ENCODE results near the gene TNRC6C.

TNRC6C gene

DNA sequence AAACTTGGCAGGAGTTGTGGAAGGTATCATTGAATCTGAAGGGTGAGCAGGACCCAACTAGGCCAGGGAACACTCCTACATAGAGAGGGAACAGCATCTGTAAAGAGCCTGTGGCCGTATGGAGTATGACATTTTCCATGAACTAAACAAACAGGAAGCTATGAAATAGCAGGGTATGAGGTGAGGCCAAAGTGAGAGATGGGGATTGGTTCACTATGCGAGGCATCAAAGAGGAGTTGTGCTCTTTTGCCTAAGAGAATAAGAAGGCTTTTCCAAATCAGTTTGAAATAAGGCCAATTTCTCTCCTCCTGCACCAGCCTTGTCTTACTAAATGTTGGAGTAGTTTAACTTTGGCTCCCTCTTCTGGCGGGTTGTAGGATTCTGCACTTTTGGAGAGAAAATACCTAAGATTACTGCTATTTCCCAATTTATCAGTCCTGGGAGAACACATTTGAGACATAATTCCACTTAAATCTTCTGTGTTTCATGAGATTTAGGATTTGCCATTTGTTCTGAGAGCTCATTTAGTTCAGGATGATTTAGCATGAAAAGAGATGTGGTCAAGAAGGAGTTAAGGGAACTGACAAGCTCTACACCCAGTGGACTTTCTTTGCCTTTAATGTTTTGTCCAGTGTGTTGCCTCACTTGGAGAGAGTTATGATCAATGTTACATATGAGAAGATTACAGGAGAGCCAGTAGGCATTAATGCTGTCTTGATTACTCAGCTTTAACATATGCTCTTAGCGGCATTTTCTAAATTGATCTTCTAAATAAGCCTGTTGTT, 55.4 kb downstream of the TNRC6C start:
- peak; percentile 87 for ATAC-seq
- TF ChIP-seq OSR1 (CRISPR knock-in tag; IDR thresholded peaks at IDR 0.05), result no peak
- no peak for TF ChIP-seq ISL1 (CRISPR knock-in tag; IDR thresholded peaks at IDR 0.05)
- TF ChIP-seq GLIS3 (CRISPR knock-in tag; IDR thresholded peaks at IDR 0.05), result no peak
- TF ChIP-seq ZNF8 (CRISPR knock-in tag; IDR thresholded peaks at IDR 0.05), result peak; percentile 67; the same call in 1 of the 2 replicates
- TF ChIP-seq TOX (CRISPR knock-in tag; IDR thresholded peaks at IDR 0.05; ENCODE audit: borderline replicate concordance), result no peak

DNA sequence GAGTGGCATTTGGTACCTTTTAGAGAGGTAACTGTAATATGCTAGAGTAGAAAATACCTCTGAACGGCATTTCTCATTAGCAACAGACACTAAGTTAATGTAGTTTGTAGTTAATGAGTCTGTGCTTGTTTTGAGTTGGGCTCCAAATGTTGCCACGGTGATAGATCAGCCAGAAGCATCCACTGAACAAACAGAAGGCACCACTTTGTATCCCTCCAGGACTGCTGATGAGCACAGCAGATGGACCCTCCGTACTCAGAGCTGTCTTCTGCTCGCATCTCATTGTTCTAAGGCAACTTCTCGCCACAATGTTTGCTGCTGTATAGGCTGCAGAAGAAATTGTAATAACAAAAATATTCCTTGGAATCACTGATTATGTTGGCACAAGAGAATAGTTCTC, 56.1 kb downstream of the TNRC6C start:
- no peak for ATAC-seq
- TF ChIP-seq TCF4 (CRISPR knock-in tag; IDR thresholded peaks at IDR 0.05; ENCODE audit: borderline replicate concordance), result no peak
- TF ChIP-seq, protein P1, sequence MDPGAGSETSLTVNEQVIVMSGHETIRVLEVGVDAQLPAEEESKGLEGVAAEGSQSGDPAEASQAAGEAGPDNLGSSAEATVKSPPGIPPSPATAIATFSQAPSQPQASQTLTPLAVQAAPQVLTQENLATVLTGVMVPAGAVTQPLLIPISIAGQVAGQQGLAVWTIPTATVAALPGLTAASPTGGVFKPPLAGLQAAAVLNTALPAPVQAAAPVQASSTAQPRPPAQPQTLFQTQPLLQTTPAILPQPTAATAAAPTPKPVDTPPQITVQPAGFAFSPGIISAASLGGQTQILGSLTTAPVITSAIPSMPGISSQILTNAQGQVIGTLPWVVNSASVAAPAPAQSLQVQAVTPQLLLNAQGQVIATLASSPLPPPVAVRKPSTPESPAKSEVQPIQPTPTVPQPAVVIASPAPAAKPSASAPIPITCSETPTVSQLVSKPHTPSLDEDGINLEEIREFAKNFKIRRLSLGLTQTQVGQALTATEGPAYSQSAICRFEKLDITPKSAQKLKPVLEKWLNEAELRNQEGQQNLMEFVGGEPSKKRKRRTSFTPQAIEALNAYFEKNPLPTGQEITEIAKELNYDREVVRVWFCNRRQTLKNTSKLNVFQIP (CRISPR knock-in tag; IDR thresholded peaks at IDR 0.05; ENCODE audit: borderline replicate concordance, low read depth), result no peak
- no peak for TF ChIP-seq CSDC2 (CRISPR knock-in tag; IDR thresholded peaks at IDR 0.05)
- TF ChIP-seq ZNF8 (CRISPR knock-in tag; IDR thresholded peaks at IDR 0.05), result no peak
- no peak for TF ChIP-seq ZFP3 (CRISPR knock-in tag; IDR thresholded peaks at IDR 0.05)
- TF ChIP-seq, protein P2, sequence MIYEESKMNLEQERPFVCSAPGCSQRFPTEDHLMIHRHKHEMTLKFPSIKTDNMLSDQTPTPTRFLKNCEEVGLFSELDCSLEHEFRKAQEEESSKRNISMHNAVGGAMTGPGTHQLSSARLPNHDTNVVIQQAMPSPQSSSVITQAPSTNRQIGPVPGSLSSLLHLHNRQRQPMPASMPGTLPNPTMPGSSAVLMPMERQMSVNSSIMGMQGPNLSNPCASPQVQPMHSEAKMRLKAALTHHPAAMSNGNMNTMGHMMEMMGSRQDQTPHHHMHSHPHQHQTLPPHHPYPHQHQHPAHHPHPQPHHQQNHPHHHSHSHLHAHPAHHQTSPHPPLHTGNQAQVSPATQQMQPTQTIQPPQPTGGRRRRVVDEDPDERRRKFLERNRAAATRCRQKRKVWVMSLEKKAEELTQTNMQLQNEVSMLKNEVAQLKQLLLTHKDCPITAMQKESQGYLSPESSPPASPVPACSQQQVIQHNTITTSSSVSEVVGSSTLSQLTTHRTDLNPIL (CRISPR knock-in tag; IDR thresholded peaks at IDR 0.05; ENCODE audit: low read depth), result no peak
- no peak for TF ChIP-seq ARNTL (CRISPR knock-in tag; IDR thresholded peaks at IDR 0.05; ENCODE audit: borderline replicate concordance, low read depth)
- TF ChIP-seq RARB (CRISPR knock-in tag; IDR thresholded peaks at IDR 0.05), result no peak
- no peak for TF ChIP-seq BACH2 (CRISPR knock-in tag; IDR thresholded peaks at IDR 0.05; ENCODE audit: borderline replicate concordance)
- no peak for TF ChIP-seq PPARA (CRISPR knock-in tag; IDR thresholded peaks at IDR 0.05; ENCODE audit: borderline replicate concordance)

DNA sequence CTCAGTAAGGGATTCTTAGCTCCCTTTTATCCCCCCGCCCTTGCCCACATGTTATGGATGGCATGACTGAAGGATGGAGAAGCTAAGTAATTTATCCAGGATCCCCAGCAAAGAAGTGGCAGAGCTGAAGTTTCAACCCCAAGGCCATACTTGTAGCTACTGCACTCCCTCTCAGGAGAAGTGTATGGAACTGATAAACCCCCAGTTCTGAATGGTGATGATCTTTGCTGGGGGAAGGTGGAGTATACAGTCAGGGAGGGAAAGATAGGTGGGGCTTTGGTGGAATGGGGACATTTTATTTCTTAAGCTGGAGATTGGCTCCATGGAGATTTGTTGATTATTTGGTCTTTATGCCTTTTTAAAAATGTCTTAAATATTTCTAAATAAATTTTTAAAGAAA, 58.3 kb downstream of the TNRC6C start:
- ATAC-seq, result no peak
- TF ChIP-seq ISL1 (CRISPR knock-in tag; IDR thresholded peaks at IDR 0.05) (no peak), PPARA (CRISPR knock-in tag; IDR thresholded peaks at IDR 0.05; ENCODE audit: borderline replicate concordance) (no peak), GLIS3 (CRISPR knock-in tag; IDR thresholded peaks at IDR 0.05) (no peak), BACH2 (CRISPR knock-in tag; IDR thresholded peaks at IDR 0.05; ENCODE audit: borderline replicate concordance) (no peak), ARNTL (CRISPR knock-in tag; IDR thresholded peaks at IDR 0.05; ENCODE audit: borderline replicate concordance, low read depth) (no peak), TOX (CRISPR knock-in tag; IDR thresholded peaks at IDR 0.05; ENCODE audit: borderline replicate concordance) (no peak), ESRRG (CRISPR knock-in tag; IDR thresholded peaks at IDR 0.05) (no peak), ZFP30 (CRISPR knock-in tag; IDR thresholded peaks at IDR 0.05) (no peak), ZNF565 (CRISPR knock-in tag; conservative IDR thresholded peaks at IDR 0.05; ENCODE audit: low read depth) (no peak)
- TF ChIP-seq, protein P1 (CRISPR knock-in tag; IDR thresholded peaks at IDR 0.05; ENCODE audit: borderline replicate concordance, low read depth), result no peak
- TF ChIP-seq, protein P3, sequence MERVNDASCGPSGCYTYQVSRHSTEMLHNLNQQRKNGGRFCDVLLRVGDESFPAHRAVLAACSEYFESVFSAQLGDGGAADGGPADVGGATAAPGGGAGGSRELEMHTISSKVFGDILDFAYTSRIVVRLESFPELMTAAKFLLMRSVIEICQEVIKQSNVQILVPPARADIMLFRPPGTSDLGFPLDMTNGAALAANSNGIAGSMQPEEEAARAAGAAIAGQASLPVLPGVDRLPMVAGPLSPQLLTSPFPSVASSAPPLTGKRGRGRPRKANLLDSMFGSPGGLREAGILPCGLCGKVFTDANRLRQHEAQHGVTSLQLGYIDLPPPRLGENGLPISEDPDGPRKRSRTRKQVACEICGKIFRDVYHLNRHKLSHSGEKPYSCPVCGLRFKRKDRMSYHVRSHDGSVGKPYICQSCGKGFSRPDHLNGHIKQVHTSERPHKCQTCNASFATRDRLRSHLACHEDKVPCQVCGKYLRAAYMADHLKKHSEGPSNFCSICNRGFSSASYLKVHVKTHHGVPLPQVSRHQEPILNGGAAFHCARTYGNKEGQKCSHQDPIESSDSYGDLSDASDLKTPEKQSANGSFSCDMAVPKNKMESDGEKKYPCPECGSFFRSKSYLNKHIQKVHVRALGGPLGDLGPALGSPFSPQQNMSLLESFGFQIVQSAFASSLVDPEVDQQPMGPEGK (CRISPR knock-in tag; IDR thresholded peaks at IDR 0.05; ENCODE audit: borderline replicate concordance), result no peak
- TF ChIP-seq, protein P2 (CRISPR knock-in tag; IDR thresholded peaks at IDR 0.05; ENCODE audit: low read depth), result no peak
- TF ChIP-seq, protein P4, sequence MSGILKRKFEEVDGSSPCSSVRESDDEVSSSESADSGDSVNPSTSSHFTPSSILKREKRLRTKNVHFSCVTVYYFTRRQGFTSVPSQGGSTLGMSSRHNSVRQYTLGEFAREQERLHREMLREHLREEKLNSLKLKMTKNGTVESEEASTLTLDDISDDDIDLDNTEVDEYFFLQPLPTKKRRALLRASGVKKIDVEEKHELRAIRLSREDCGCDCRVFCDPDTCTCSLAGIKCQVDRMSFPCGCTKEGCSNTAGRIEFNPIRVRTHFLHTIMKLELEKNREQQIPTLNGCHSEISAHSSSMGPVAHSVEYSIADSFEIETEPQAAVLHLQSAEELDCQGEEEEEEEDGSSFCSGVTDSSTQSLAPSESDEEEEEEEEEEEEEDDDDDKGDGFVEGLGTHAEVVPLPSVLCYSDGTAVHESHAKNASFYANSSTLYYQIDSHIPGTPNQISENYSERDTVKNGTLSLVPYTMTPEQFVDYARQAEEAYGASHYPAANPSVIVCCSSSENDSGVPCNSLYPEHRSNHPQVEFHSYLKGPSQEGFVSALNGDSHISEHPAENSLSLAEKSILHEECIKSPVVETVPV (CRISPR knock-in tag; IDR thresholded peaks at IDR 0.05), result no peak

All from SK-N-SH treated with all-trans-retinoic acid at 6 μM for 48 hours (cell line).